CD4-positive, alpha-beta memory T cell (primary cell): ENCODE measurements around the gene SNCAIP. TPM values are rescaled to one million over a fixed set of nuclear protein-coding genes. Genes with fewer than 3 reads are reported as not detected.

ENCODE experiments used
- CTCF ChIA-PET: fragments of 350-600 bp; sonication (Branson Sonifier 250); formaldehyde crosslinking; loops from one replicate; lab custom pipeline; 2021; ENCODE audit warnings: inconsistent platforms; ENCODE audit not compliant: partially characterized antibody; lab: Charles Lee
- POLR2A ChIA-PET: fragments of 350-600 bp; sonication (Branson Sonifier 250); formaldehyde crosslinking; loops from one replicate; lab custom pipeline; 2021; ENCODE audit not compliant: partially characterized antibody; lab: Charles Lee
- DNase-seq, 5 donors: peaks; one replicate each; pipeline versions ENCODE4 v3.0.0 to v3.0.0-alpha.2; 2020 to 2022; ENCODE audit warnings: mixed read lengths in 1 of 5
- H3K27ac ChIP-seq: one replicate; pipeline ENCODE4 v1.7.0; 2013; ENCODE audit warnings: low read depth, low read length
- H3K27me3 ChIP-seq: 2 replicates; pipeline ENCODE4 v1.7.0; 2013; ENCODE audit warnings: mild to moderate bottlenecking, low read length, moderate library complexity; ENCODE audit not compliant: insufficient read depth
- H3K36me3 ChIP-seq: 2 replicates; pipeline ENCODE4 v1.7.0; 2013; ENCODE audit warnings: mild to moderate bottlenecking, low read length, moderate library complexity; ENCODE audit not compliant: insufficient read depth
- H3K4me1 ChIP-seq: 2 replicates; pipeline ENCODE4 v1.7.0; 2013; ENCODE audit warnings: mild to moderate bottlenecking, low read length, moderate library complexity; ENCODE audit not compliant: insufficient read depth
- H3K4me3 ChIP-seq, 2 donors: one replicate each; pipeline ENCODE4 v1.7.0; 2013; ENCODE audit warnings: low read length in 2 of 2, mild to moderate bottlenecking in 1 of 2
- H3K9me3 ChIP-seq, 2 donors: one replicate each; pipeline ENCODE4 v1.7.0; 2013; ENCODE audit warnings: low read length in 2 of 2, control low read depth in 1 of 2; ENCODE audit not compliant: control insufficient read depth in 1 of 2
- H3K27ac Mint-ChIP-seq, 7 donors: one replicate each; pipeline ENCODE4 v1.8.0; 2020 to 2021; ENCODE audit warnings: mixed read lengths in 7 of 7, mild to moderate bottlenecking in 6 of 7, inconsistent platforms in 3 of 7, moderate library complexity in 3 of 7
- H3K27me3 Mint-ChIP-seq, 2 donors: one replicate each; pipeline ENCODE4 v1.8.0; 2020 to 2021; ENCODE audit warnings: mixed read lengths in 2 of 2
- H3K36me3 Mint-ChIP-seq, 2 donors: one replicate each; pipeline ENCODE4 v1.8.0; 2020 to 2021; ENCODE audit warnings: mixed read lengths in 2 of 2, inconsistent platforms in 1 of 2, mild to moderate bottlenecking in 1 of 2
- H3K4me1 Mint-ChIP-seq, 4 donors: one replicate each; pipeline ENCODE4 v1.8.0; 2020 to 2021; ENCODE audit warnings: mixed read lengths in 4 of 4, mild to moderate bottlenecking in 1 of 4
- H3K4me3 Mint-ChIP-seq, 8 donors: one replicate each; pipeline ENCODE4 v1.8.0; 2020 to 2021; ENCODE audit warnings: mixed read lengths in 8 of 8, mild to moderate bottlenecking in 7 of 8, moderate library complexity in 6 of 8, inconsistent platforms in 3 of 8
- H3K9me3 Mint-ChIP-seq, 8 donors: one replicate each; pipeline ENCODE4 v1.8.0; 2020 to 2021; ENCODE audit warnings: mixed read lengths in 8 of 8, mild to moderate bottlenecking in 5 of 8, inconsistent platforms in 3 of 8, moderate library complexity in 1 of 8
- intact Hi-C: fragments of 100-400 bp; cut with micrococcal nuclease; formaldehyde crosslinking; loops from one replicate; pipeline ENCODE4 v1.15.1; 2023
- polyA plus RNA-seq, 2 donors: library from polyadenylated mRNA; unstranded; fragments of 300-500 nt; fragmentation: Illumina TruSeq; gene quantifications; one replicate each; pipeline ENCODE4 v1.2.3, GENCODE V29; 2021
- total RNA-seq, 2 experiments: library from RNA; stranded (reverse); gene quantifications; one replicate each; pipeline ENCODE4 v1.2.3, GENCODE V29; 2021

Gene SNCAIP
- total and polyA plus RNA-seq, 4 experiments from 2014 or later: not detected

DNA sequence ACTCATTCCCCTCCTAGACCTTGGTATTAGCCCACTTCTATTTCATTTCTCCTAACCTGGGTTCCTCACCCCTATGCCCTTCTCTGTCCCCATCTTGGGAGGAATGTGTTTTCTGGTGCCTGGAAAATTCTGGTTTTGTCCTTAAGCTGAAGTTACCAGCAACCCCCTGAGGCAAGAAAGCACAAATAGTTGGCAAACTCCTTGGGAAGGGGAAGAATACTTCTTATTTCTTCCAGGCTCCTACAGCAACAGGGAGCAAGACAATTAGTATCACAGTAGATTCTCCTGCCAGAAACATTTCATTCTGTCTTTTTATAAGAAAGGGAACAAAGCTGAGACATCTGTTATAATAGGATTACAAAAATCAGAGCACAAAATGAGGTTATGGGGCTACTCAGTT lies 142.5 kb downstream of the SNCAIP start:
- ChIA-PET POLR2A (no interaction called here), CTCF (no interaction called here)
- Mint-ChIP-seq H3K27me3 (peaks cover 0 to 2% of the 10 kb centered on the region in 2 donors), H3K27ac (no peak overlapping the region), H3K4me1 (no peaks in the 10 kb centered on the region), H3K36me3 (no peaks in the 10 kb centered on the region), H3K4me3 (no peak overlapping the region), H3K9me3 (no peaks in the 10 kb centered on the region)
- no peak for DNase-seq
- Histone ChIP-seq H3K9me3 (no peaks in the 10 kb centered on the region), H3K27me3 (no peaks in the 10 kb centered on the region), H3K4me3 (no peak overlapping the region), H3K4me1 (no peaks in the 10 kb centered on the region), H3K27ac (no peak overlapping the region), H3K36me3 (no peaks in the 10 kb centered on the region)
- intact Hi-C loops: no loop called here

DNA sequence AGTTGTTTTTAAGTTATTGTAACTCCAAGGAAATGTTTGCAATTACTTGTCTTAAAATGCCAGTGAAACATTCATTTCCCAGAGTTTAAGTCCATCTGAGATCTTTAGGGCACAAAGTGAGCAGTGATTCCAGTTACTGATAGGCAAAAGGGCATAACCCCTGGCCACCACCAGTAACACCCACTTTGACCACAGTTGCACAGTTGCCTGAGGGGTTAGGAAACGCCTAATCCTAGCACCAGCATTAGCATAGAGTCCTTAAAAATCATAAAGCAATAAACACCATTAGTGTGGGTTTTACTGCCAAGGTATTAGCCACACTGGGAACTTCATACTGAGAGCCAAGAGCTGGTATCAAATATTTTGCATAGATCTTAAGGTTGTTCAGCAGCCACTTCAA lies 143.9 kb downstream of the SNCAIP start:
- no peak for DNase-seq
- no peaks in the 10 kb centered on the region for H3K27me3 ChIP-seq
- no peaks in the 10 kb centered on the region for H3K4me1 ChIP-seq
- Mint-ChIP-seq H3K4me3 (no peak overlapping the region), H3K4me1 (no peaks in the 10 kb centered on the region), H3K27ac (no peak overlapping the region), H3K36me3 (no peaks in the 10 kb centered on the region), H3K9me3 (no peaks in the 10 kb centered on the region), H3K27me3 (peaks cover 0 to 2% of the 10 kb centered on the region in 2 donors)
- no peaks in the 10 kb centered on the region for H3K36me3 ChIP-seq
- CTCF ChIA-PET: no interaction called here
- POLR2A ChIA-PET: no interaction called here
- H3K9me3 ChIP-seq: no peaks in the 10 kb centered on the region
- no peak overlapping the region for H3K4me3 ChIP-seq
- no peak overlapping the region for H3K27ac ChIP-seq
- intact Hi-C loops: no loop called here

DNA sequence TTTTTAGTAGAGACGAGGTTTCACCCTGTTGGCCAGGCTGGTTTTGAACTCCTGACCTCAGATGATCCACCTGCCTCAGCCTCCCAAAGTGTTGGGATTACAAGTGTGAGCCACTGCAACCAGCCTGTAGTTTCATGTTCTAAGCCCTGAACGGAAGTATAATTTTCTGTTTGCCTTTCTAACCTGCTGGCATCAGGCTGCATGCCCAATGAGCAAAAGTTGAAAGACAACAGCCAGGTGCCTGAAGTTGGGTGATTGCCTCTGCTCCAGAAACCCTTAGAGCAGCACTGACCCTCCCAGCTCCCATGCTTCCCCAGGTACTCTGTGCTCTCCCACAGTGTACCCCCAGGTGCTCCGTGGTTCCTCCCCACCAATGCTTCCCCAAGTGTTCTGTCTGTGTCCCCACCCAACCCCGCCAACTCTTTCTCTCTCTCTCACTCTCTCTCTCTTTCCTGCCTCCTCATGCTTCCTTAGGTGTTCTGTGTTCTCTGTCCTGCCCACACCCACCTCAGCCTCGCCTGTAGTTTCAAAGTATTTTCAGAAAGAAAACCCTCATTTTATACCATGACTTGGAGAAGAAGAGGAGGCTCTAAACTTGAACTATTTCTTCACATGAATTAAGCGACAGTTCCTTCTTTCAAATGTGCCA lies 145.3 kb downstream of the SNCAIP start:
- no peaks in the 10 kb centered on the region for H3K4me1 ChIP-seq
- H3K36me3 ChIP-seq: no peaks in the 10 kb centered on the region
- no peaks in the 10 kb centered on the region for H3K9me3 ChIP-seq
- H3K27me3 ChIP-seq: no peaks in the 10 kb centered on the region
- H3K27ac ChIP-seq: no peak overlapping the region
- no peak for DNase-seq
- H3K9me3 Mint-ChIP-seq: no peaks in the 10 kb centered on the region
- intact Hi-C loops: no loop called here
- no peak overlapping the region for H3K27ac Mint-ChIP-seq
- peaks cover 0 to 2% of the 10 kb centered on the region in 2 donors for H3K27me3 Mint-ChIP-seq
- no peaks in the 10 kb centered on the region for H3K4me1 Mint-ChIP-seq
- ChIA-PET CTCF (no interaction called here), POLR2A (no interaction called here)
- H3K36me3 Mint-ChIP-seq: no peaks in the 10 kb centered on the region
- no peak overlapping the region for H3K4me3 ChIP-seq
- H3K4me3 Mint-ChIP-seq: no peak overlapping the region

DNA sequence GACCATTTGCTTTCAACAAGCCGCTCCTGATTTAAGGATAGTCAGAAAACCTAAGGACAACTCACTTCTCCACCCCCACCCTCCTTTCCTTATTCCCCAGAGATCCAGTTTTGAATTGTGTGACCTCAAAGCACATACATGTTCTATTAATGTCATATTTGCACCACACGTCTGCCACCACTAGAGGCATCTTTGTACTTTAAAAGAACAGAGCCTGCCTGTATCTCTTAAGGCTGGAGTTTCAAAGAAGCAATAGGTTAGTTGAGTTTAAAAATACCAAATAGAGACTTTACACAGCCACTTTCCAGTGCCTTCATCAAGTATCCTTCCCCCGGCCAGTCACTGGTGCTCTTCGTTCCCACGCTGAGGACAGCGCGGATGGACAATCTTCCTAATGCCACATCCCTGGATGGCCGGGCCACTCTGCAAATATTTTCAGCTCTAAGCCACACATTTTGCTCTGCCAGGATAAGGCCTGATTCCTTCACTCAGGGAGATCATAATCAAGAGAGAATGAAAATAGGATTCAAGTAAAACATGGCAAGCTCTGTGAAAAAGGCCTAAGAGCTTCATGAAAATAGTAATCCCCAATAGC lies 146.3 kb downstream of the SNCAIP start:
- Mint-ChIP-seq H3K9me3 (no peaks in the 10 kb centered on the region), H3K27me3 (peaks cover 0 to 2% of the 10 kb centered on the region in 2 donors), H3K4me3 (no peak overlapping the region), H3K27ac (no peak overlapping the region), H3K36me3 (no peaks in the 10 kb centered on the region), H3K4me1 (no peaks in the 10 kb centered on the region)
- Histone ChIP-seq H3K9me3 (no peaks in the 10 kb centered on the region), H3K36me3 (no peaks in the 10 kb centered on the region), H3K27me3 (no peaks in the 10 kb centered on the region), H3K4me1 (no peaks in the 10 kb centered on the region), H3K4me3 (no peak overlapping the region), H3K27ac (no peak overlapping the region)
- no peak for DNase-seq
- ChIA-PET CTCF (no interaction called here), POLR2A (no interaction called here)
- intact Hi-C loops: no loop called here

DNA sequence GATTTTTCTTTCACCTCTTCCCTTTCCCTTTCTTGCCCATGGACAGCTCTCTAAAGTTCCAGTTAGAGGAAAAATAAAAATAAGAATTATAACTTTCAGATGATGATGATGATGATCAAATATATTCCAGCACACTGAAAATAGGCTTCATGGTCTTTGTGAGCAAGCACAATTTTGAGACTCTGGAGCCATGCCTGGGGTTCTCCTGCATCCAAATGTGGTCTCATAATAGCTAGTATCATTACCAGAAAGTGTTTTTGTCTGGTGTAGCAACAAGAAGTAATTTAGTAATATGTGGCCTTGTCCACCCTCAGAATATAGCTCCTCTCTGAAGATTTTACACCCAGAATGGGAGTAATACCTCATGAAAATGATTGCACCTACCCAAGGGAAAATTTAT lies 150.4 kb downstream of the SNCAIP start:
- Histone ChIP-seq H3K4me1 (no peaks in the 10 kb centered on the region), H3K36me3 (no peaks in the 10 kb centered on the region), H3K9me3 (no peaks in the 10 kb centered on the region), H3K4me3 (no peak overlapping the region), H3K27me3 (no peaks in the 10 kb centered on the region), H3K27ac (no peak overlapping the region)
- no peak for DNase-seq
- H3K9me3 Mint-ChIP-seq: no peaks in the 10 kb centered on the region
- H3K27me3 Mint-ChIP-seq: no peaks in the 10 kb centered on the region
- H3K27ac Mint-ChIP-seq: no peak overlapping the region
- ChIA-PET CTCF (no interaction called here), POLR2A (no interaction called here)
- H3K4me1 Mint-ChIP-seq: no peaks in the 10 kb centered on the region
- H3K36me3 Mint-ChIP-seq: no peaks in the 10 kb centered on the region
- intact Hi-C loops: no loop called here
- no peak overlapping the region for H3K4me3 Mint-ChIP-seq

DNA sequence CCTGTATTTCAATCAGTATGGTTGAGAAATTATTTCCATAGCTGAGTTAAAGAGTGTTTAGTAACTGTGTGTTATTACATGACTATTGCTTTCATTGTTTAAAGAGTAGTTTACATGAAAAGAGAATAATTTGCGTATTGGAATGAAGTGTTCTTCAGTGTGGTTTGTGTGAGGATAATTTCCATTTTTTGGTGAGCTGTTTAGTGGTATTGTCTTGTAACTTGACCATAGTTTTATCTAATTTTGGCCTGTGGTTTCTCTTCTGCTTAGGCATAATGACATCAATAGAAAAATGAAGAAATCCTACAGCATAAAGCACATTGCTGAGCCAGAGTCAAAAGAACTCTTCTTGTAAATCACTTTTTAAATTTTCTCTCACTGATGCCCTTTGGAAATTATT lies 151.2 kb downstream of the SNCAIP start:
- no peak overlapping the region for H3K27ac ChIP-seq
- H3K36me3 Mint-ChIP-seq: no peaks in the 10 kb centered on the region
- intact Hi-C loops: no loop called here
- H3K4me3 ChIP-seq: no peak overlapping the region
- H3K4me3 Mint-ChIP-seq: no peak overlapping the region
- no peak for DNase-seq
- no peaks in the 10 kb centered on the region for H3K4me1 ChIP-seq
- H3K27ac Mint-ChIP-seq: no peak overlapping the region
- POLR2A ChIA-PET: no interaction called here
- no peaks in the 10 kb centered on the region for H3K27me3 ChIP-seq
- H3K9me3 ChIP-seq: no peaks in the 10 kb centered on the region
- H3K27me3 Mint-ChIP-seq: no peaks in the 10 kb centered on the region
- no peaks in the 10 kb centered on the region for H3K9me3 Mint-ChIP-seq
- H3K4me1 Mint-ChIP-seq: no peaks in the 10 kb centered on the region
- H3K36me3 ChIP-seq: no peaks in the 10 kb centered on the region
- CTCF ChIA-PET: no interaction called here

DNA sequence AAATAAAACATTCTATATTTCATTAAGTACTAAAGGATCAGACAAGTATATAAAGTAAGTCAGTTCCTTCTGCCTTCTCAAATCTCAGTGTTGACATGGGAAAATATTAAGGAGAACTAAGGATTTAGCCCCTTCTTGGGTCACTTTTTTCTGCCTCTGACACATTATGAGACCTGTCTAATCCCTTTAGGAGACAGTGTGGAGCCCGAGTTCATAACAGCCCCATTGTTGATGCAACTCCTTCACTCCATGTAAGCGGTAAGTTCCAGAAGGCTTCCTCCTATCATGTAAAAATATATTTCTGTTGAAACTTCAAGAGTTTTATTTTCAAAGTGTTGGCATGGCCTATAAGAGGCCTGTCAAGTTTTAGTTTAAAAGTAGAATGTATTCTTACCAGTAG lies 152.2 kb downstream of the SNCAIP start:
- H3K27ac ChIP-seq: no peak overlapping the region
- H3K4me3 ChIP-seq: no peak overlapping the region
- no peaks in the 10 kb centered on the region for H3K9me3 ChIP-seq
- Mint-ChIP-seq H3K4me3 (no peak overlapping the region), H3K9me3 (no peaks in the 10 kb centered on the region), H3K27ac (no peak overlapping the region), H3K36me3 (no peaks in the 10 kb centered on the region), H3K27me3 (no peaks in the 10 kb centered on the region), H3K4me1 (no peaks in the 10 kb centered on the region)
- no peaks in the 10 kb centered on the region for H3K36me3 ChIP-seq
- ChIA-PET CTCF (no interaction called here), POLR2A (no interaction called here)
- no peak for DNase-seq
- intact Hi-C loops: no loop called here
- no peaks in the 10 kb centered on the region for H3K4me1 ChIP-seq
- H3K27me3 ChIP-seq: no peaks in the 10 kb centered on the region
